HepG2 (cell line): ENCODE results near the gene ANXA2. TPM values are rescaled to one million over a fixed set of nuclear protein-coding genes. Genes with fewer than 3 reads are reported as not detected.

Experiments
- ATAC-seq: fragments of 200-7000 bp; cut with Tn5 transposase; 3 replicates; pipeline ENCODE4 v1.9.1; 2020; ENCODE audit warnings: mild to moderate bottlenecking, moderate library complexity
- BruUV-seq: library from RNA; stranded (reverse); fragments of 400-500 nt; replicated peaks from 2 replicates; lab custom pipeline; 2021; lab: Mats Ljungman, UMichigan
- CTCF ChIA-PET: fragments of 300-600 bp; formaldehyde crosslinking; extraction: SDS; loops from one replicate; lab custom pipeline; 2021; ENCODE audit warnings: low total read pairs, inconsistent platforms, low intra/inter-chr PET ratio; lab: Yijun Ruan, JAX
- POLR2A ChIA-PET: fragments of 350-600 bp; sonication (Branson Sonifier 250); formaldehyde crosslinking; loops from one replicate; lab custom pipeline; 2020; ENCODE audit warnings: antibody characterized with exemption, inconsistent platforms; lab: Yijun Ruan, JAX
- DNase-seq: peaks from one replicate; pipeline ENCODE4 v3.0.0-alpha.2; 2015; ENCODE audit warnings: low spot score
- FAIRE-seq: peaks from 3 replicates; lab custom pipeline; 2011; peaks lifted over from hg19 to GRCh38; lab: Jason Lieb, UNC
- H2AFZ ChIP-seq: one replicate; pipeline ENCODE4 v1.6.1; 2011; ENCODE audit warnings: low read length, inconsistent platforms
- H3K27ac ChIP-seq: fragments of 300-600 bp; 3 replicates; pipeline ENCODE4 v1.8.0; 2011; ENCODE audit warnings: mixed run types, mild to moderate bottlenecking, mixed read lengths, low read length, inconsistent platforms; ENCODE audit not compliant: insufficient read depth; ENCODE audit errors: extremely low read length
- H3K27me3 ChIP-seq, 2 experiments: fragments of 200-600 bp in 1 of 2; 2 replicates in 1 of 2; 3 replicates in 1 of 2; pipeline versions ENCODE4 v1.6.0 to v1.8.0; 2011; ENCODE audit warnings: low read length in 2 of 2, mild to moderate bottlenecking in 2 of 2, moderate library complexity in 2 of 2, inconsistent platforms in 1 of 2; ENCODE audit not compliant: insufficient read depth in 2 of 2, control insufficient read depth in 1 of 2
- H3K36me3 ChIP-seq, 2 experiments: fragments of 200-600 bp in 1 of 2; replicated peaks in 1 of 2; 2 replicates in 1 of 2; 3 replicates in 1 of 2; pipeline versions ENCODE4 v1.5.1 to v1.8.0; 2011; ENCODE audit warnings: low read length in 2 of 2, inconsistent platforms in 1 of 2; ENCODE audit not compliant: insufficient read depth in 2 of 2, control insufficient read depth in 1 of 2
- H3K4me1 ChIP-seq: 2 replicates; pipeline ENCODE4 v1.5.1; 2012; ENCODE audit warnings: low read length, inconsistent platforms; ENCODE audit not compliant: insufficient read depth
- H3K4me2 ChIP-seq: 2 replicates; pipeline ENCODE4 v1.6.0; 2011; ENCODE audit warnings: low read depth, low read length, inconsistent platforms
- H3K4me3 ChIP-seq, 3 experiments: fragments of 200-600 bp in 1 of 3; sonication (generic), shearing (Covaris generic) in 1 of 3; replicated peaks in 1 of 3; 2 replicates each; pipeline ENCODE4 v1.5.1; 2011 to 2016; ENCODE audit warnings: low read length in 3 of 3, inconsistent platforms in 2 of 3, low read depth in 2 of 3, mild to moderate bottlenecking in 2 of 3, control low read depth in 1 of 3, mixed read lengths in 1 of 3; ENCODE audit not compliant: insufficient read depth in 1 of 3
- H3K79me2 ChIP-seq: one replicate; pipeline ENCODE4 v1.6.1; 2011; ENCODE audit warnings: low read length, inconsistent platforms; ENCODE audit not compliant: insufficient read depth
- H3K9ac ChIP-seq: 2 replicates; pipeline ENCODE4 v1.6.0; 2011; ENCODE audit warnings: mild to moderate bottlenecking, low read depth, low read length, inconsistent platforms; ENCODE audit not compliant: insufficient read depth
- H3K9me3 ChIP-seq: 2 replicates; pipeline ENCODE4 v1.5.1; 2012; ENCODE audit warnings: mild to moderate bottlenecking, low read length
- H4K20me1 ChIP-seq: 2 replicates; pipeline ENCODE4 v1.6.0; 2011; ENCODE audit warnings: inconsistent platforms, mild to moderate bottlenecking, low read length, moderate library complexity; ENCODE audit not compliant: insufficient read depth
- MAFF ChIP-seq: IDR thresholded peaks from 2 replicates; pipeline ENCODE4 v1.6.1; 2011; ENCODE audit warnings: low read depth, low read length, improper control_type of control experiment
- MAFK ChIP-seq, 2 experiments: IDR thresholded peaks in 1 of 2; conservative IDR thresholded peaks in 1 of 2; 2 replicates each; pipeline ENCODE4 v1.6.1; 2011; ENCODE audit warnings: improper control_type of control experiment in 2 of 2, low read length in 2 of 2
- NFE2L2 ChIP-seq: fragments of 150-350 bp; IDR thresholded peaks from 2 replicates; pipeline ENCODE4 v1.6.1; 2014; ENCODE audit warnings: low read length
- NFIB ChIP-seq: sonication (generic); formaldehyde crosslinking; IDR thresholded peaks from 2 replicates; pipeline ENCODE4 v1.9.0; 2021; ENCODE audit warnings: missing genetic modification reagents, mild to moderate bottlenecking, borderline replicate concordance
- PCBP2 ChIP-seq: fragments of 200-400 bp; formaldehyde crosslinking; optimal IDR thresholded peaks from 2 replicates; pipeline ENCODE3; 2018; ENCODE audit warnings: low read length, low read depth; ENCODE audit not compliant: poor library complexity, severe bottlenecking
- ZNF747 ChIP-seq: sonication (generic); formaldehyde crosslinking; IDR thresholded peaks from 2 replicates; pipeline ENCODE4 v1.8.1; 2023; ENCODE audit warnings: missing genetic modification reagents, mild to moderate bottlenecking, borderline replicate concordance
- WGBS: methylation state at CpG from one replicate; pipeline ENCODE4 v1.1.6; 2017; ENCODE audit warnings: low lambda C conversion rate; 5-methylcytosine and 5-hydroxymethylcytosine counted together
- in situ Hi-C: cut with HindIII; loops from 2 replicates; pipeline ENCODE4 v1.10.0; 2017; ENCODE audit warnings: low pct_unique_long_range_greater_than_20kb; ENCODE audit not compliant: extremely low pct_ligation_motif_present
- intact Hi-C: fragments of 100-400 bp; cut with micrococcal nuclease; formaldehyde crosslinking; loops from one replicate; pipeline ENCODE4 v1.10.0; 2022; ENCODE audit not compliant: unreplicated experiment
- polyA plus RNA-seq, 8 experiments: library from polyadenylated mRNA; depleted of rRNA in 3 of 8; stranded (reverse) in 7 of 8; unstranded in 1 of 8; fragments of >200 nt; fragmentation: Illumina TruSeq in 4 of 8; extraction: Trizol in 4 of 8; gene quantifications; 2 replicates each; pipeline versions ENCODE4 v1.2.1 to v1.2.3, GENCODE V29; 2011 to 2016; ENCODE audit warnings: low read depth in 4 of 8, missing spikeins in 1 of 8, mixed read lengths in 1 of 8; ENCODE audit not compliant: insufficient read depth in 1 of 8
- total RNA-seq, 5 experiments: library from RNA; depleted of rRNA; stranded (reverse); fragments of >200 nt; fragmentation: Illumina TruSeq; extraction: Trizol; gene quantifications; 2 replicates each; pipeline ENCODE4 v1.2.3, GENCODE V29; 2016; ENCODE audit warnings: low read depth in 1 of 5
- TF ChIP-seq, protein P1 (sequence below): sonication (generic); formaldehyde crosslinking; IDR thresholded peaks from 2 replicates; pipeline ENCODE4 v1.8.0; 2022; ENCODE audit warnings: missing genetic modification reagents, mild to moderate bottlenecking, moderate library complexity, borderline replicate concordance

ANXA2 gene
- total and polyA plus RNA-seq, 2 of the 13 experiments (the other 11 are each of a cell fraction or from before 2014, with no cell fraction given) = 196 to 613 TPM

GRCh38 chr15:60395276-60396011 is 2.3 kb downstream of the ANXA2 start:
- H3K4me3 ChIP-seq = no peak overlapping the region
- H3K27me3 ChIP-seq = no peaks in the 10 kb centered on the region
- H3K27ac ChIP-seq = peak overlapping the region; percentile 96
- ATAC-seq (no peak), DNase-seq (no peak), FAIRE-seq (no peak)
- ChIA-PET POLR2A (interaction anchor here (3.5 to 6.1 kb wide), 2 partner anchors 7 to 21 kb away, joined by 37 to 117 read pairs; no protein-coding TSS in a partner anchor), CTCF (no interaction called here)
- peak; percentile 59; the same call in 1 of the 2 replicates for TF ChIP-seq NFE2L2
- TF ChIP-seq MAFK (conservative IDR thresholded peaks at IDR 0.05 in 1 of 2, IDR thresholded peaks at IDR 0.05 in 1 of 2; ENCODE audit: low read length in 2 of 2) = peak; percentile 78 to 80
- TF ChIP-seq, protein P1, sequence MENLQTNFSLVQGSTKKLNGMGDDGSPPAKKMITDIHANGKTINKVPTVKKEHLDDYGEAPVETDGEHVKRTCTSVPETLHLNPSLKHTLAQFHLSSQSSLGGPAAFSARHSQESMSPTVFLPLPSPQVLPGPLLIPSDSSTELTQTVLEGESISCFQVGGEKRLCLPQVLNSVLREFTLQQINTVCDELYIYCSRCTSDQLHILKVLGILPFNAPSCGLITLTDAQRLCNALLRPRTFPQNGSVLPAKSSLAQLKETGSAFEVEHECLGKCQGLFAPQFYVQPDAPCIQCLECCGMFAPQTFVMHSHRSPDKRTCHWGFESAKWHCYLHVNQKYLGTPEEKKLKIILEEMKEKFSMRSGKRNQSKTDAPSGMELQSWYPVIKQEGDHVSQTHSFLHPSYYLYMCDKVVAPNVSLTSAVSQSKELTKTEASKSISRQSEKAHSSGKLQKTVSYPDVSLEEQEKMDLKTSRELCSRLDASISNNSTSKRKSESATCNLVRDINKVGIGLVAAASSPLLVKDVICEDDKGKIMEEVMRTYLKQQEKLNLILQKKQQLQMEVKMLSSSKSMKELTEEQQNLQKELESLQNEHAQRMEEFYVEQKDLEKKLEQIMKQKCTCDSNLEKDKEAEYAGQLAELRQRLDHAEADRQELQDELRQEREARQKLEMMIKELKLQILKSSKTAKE (CRISPR knock-in tag) = no peak
- TF ChIP-seq ZNF747 (CRISPR knock-in tag) = no peak
- TF ChIP-seq NFIB = no peak
- TF ChIP-seq MAFF = peak; percentile 67
- no peak for TF ChIP-seq PCBP2
- 93% methylated on average over 9 of the region's 9 CpGs for WGBS
- in situ Hi-C loops = no loop called here
- H3K79me2 ChIP-seq = peaks cover 72% of the 10 kb centered on the region
- intact Hi-C loops = no loop called here
- BruUV-seq = no TSS peak
- peak overlapping the region; percentile 79 for H3K9ac ChIP-seq
- peak overlapping the region; percentile 6; the same call in 1 of the 2 replicates for H3K4me2 ChIP-seq
- peaks cover 91% of the 10 kb centered on the region for H3K4me1 ChIP-seq
- no peaks in the 10 kb centered on the region for H4K20me1 ChIP-seq
- H2AFZ ChIP-seq = no peak overlapping the region
- no peaks in the 10 kb centered on the region for H3K9me3 ChIP-seq
- H3K36me3 ChIP-seq = peaks cover 1 to 12% of the 10 kb centered on the region in 2 experiments; a peak in 4 of 5 replicates
